Left ventricle myocardium inferior (tissue), 1 donor: ENCODE data around the gene CBX3. TPM values are rescaled to one million over a fixed set of nuclear protein-coding genes. Genes with fewer than 3 reads are reported as not detected.
"Not testable (repeated sequence)": the region's sequence is repeated elsewhere in the genome, so short reads cannot be mapped to it uniquely, and the experiment has no call there.

Source experiments
- DNase-seq: peaks from one replicate; pipeline ENCODE4 v3.0.0-alpha.2; 2020
- H3K27ac ChIP-seq: fragments of 200-600 bp; replicated peaks from 2 replicates; pipeline ENCODE4 v1.8.0; 2021
- H3K27me3 ChIP-seq: fragments of 200-600 bp; 2 replicates; pipeline ENCODE4 v1.8.0; 2021; ENCODE audit warnings: low read depth
- H3K36me3 ChIP-seq: fragments of 200-600 bp; 2 replicates; pipeline ENCODE4 v1.8.0; 2021
- H3K4me1 ChIP-seq: fragments of 200-600 bp; 2 replicates; pipeline ENCODE4 v1.8.0; 2021
- H3K4me3 ChIP-seq: fragments of 200-600 bp; 2 replicates; pipeline ENCODE4 v1.8.0; 2021; ENCODE audit warnings: mild to moderate bottlenecking, moderate library complexity
- H3K9me3 ChIP-seq: fragments of 200-600 bp; replicated peaks from 2 replicates; pipeline ENCODE4 v1.8.0; 2021
- intact Hi-C: fragments of 100-400 bp; cut with micrococcal nuclease; formaldehyde crosslinking; loops from one replicate; pipeline ENCODE4 v1.11.0; 2022
- total RNA-seq: library from RNA; stranded (reverse); fragmentation: NEBNext Ultra II Directional; extraction: Animal tissue kit (Norgen Biotek cat#: 25700); gene quantifications from one replicate; pipeline ENCODE4 v1.2.1, GENCODE V29; 2021
- TF ChIP-seq, protein P1 (sequence below): fragments of 200-600 bp; IDR thresholded peaks from 2 replicates; pipeline ENCODE4 v1.8.0; 2021; ENCODE audit warnings: antibody characterized with exemption, mild to moderate bottlenecking, borderline replicate concordance
- donor health status: DM: no; HTN: yes; CAD: no; lungs with severe emphysema.

Gene CBX3
- total RNA-seq, 1 donor from 2014 or later, result 58.5 TPM

DNA sequence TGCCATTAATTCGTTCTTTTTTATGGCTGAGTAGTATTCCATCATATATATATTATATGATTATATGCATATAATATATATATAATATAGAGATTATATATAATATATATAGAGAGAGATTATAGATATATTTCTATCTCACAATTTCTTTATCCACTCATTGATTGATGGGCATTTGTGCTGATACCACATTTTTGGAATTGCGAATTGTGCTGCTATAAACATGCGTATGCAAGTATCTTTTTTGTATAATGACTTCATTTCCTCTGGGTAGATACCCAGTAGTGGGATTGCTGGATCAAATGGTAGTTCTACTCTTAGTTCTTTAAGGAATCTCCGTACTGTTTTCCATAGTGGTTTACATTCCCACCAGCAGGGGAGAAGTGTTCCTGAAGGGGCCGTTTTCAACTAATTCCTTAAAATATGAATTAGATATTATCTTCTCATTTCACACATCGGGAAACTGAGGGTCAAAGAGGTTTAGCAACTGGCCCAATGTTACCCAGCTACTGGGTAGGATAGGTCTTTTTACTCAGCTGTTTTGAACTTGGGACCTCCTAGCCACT is 33.0 kb upstream of the CBX3 start:
- intact Hi-C loops, result no loop called here
- H3K27ac ChIP-seq, result no peak overlapping the region
- H3K36me3 ChIP-seq, result peaks cover 21% of the 10 kb centered on the region
- peaks cover 15% of the 10 kb centered on the region for H3K9me3 ChIP-seq
- no peaks in the 10 kb centered on the region for H3K27me3 ChIP-seq
- no peak overlapping the region for H3K4me3 ChIP-seq
- no peak for DNase-seq
- TF ChIP-seq, protein P1, sequence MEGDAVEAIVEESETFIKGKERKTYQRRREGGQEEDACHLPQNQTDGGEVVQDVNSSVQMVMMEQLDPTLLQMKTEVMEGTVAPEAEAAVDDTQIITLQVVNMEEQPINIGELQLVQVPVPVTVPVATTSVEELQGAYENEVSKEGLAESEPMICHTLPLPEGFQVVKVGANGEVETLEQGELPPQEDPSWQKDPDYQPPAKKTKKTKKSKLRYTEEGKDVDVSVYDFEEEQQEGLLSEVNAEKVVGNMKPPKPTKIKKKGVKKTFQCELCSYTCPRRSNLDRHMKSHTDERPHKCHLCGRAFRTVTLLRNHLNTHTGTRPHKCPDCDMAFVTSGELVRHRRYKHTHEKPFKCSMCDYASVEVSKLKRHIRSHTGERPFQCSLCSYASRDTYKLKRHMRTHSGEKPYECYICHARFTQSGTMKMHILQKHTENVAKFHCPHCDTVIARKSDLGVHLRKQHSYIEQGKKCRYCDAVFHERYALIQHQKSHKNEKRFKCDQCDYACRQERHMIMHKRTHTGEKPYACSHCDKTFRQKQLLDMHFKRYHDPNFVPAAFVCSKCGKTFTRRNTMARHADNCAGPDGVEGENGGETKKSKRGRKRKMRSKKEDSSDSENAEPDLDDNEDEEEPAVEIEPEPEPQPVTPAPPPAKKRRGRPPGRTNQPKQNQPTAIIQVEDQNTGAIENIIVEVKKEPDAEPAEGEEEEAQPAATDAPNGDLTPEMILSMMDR, result no peak
- no peaks in the 10 kb centered on the region for H3K4me1 ChIP-seq

- H3K4me1 ChIP-seq, result no peaks in the 10 kb centered on the region
- no peak overlapping the region for H3K4me3 ChIP-seq
- TF ChIP-seq, protein P1, result no peak
- no peak overlapping the region for H3K27ac ChIP-seq
- peaks cover 21% of the 10 kb centered on the region for H3K36me3 ChIP-seq
- DNase-seq, result no peak
- no peaks in the 10 kb centered on the region for H3K27me3 ChIP-seq
- H3K9me3 ChIP-seq, result peaks cover 8% of the 10 kb centered on the region
- intact Hi-C loops, result no loop called here
Measured at GRCh38 chr7:26169271-26169670, 32.3 kb upstream of the CBX3 start.

DNA sequence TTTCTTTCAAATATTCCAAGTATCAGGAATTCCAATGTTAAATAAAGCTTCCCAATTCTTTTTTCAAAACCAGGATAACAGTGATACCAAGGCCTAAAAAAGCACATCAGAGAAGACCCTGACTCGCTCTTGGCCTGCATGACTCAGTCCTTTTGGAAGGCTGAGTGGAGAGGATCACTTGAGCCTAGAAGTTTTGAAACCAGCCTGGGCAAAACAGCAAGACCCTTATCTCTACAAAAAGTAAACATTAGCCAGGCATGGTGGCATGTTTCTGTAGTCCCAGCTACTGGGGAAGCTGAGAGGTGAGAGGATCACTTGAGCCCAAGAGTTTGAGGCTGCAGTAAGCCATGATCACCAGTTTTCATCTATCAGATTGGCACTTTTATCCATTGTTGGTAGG is 30.9 kb upstream of the CBX3 start:
- H3K9me3 ChIP-seq, result no peaks in the 10 kb centered on the region
- DNase-seq, result no peak
- H3K4me3 ChIP-seq, result no peak overlapping the region
- H3K36me3 ChIP-seq, result peaks cover 21% of the 10 kb centered on the region
- H3K27me3 ChIP-seq, result no peaks in the 10 kb centered on the region
- TF ChIP-seq, protein P1, result no peak
- no peaks in the 10 kb centered on the region for H3K4me1 ChIP-seq
- no peak overlapping the region for H3K27ac ChIP-seq
- intact Hi-C loops, result no loop called here

GRCh38 chr7:26171601-26172000 is 29.9 kb upstream of the CBX3 start:
- H3K9me3 ChIP-seq, result no peaks in the 10 kb centered on the region
- H3K4me3 ChIP-seq, result no peak overlapping the region
- no peak for DNase-seq
- TF ChIP-seq, protein P1, result no peak
- H3K36me3 ChIP-seq, result peaks cover 21% of the 10 kb centered on the region
- H3K27me3 ChIP-seq, result no peaks in the 10 kb centered on the region
- H3K4me1 ChIP-seq, result no peaks in the 10 kb centered on the region
- intact Hi-C loops, result no loop called here
- H3K27ac ChIP-seq, result no peak overlapping the region

DNA sequence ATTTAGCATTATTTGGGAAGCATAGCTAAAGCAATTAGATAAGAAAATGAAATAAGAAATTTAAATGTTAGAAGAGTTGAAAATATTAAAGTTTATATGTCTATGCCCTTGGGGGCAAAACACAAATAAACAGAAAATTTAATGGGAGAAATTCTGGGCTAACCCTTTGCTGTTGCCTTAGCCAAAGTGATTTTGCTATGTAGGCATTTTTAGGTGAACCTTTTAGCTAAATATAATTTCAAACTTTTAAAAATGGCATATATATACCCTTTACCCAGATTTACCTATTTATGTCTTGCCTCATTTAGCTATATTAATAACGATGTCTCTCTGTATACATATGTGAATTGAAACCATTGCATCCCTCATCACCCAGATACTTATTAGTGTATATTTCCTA is 29.5 kb upstream of the CBX3 start:
- Histone ChIP-seq H3K4me3 (no peak overlapping the region), H3K27ac (no peak overlapping the region), H3K36me3 (peaks cover 21% of the 10 kb centered on the region), H3K27me3 (no peaks in the 10 kb centered on the region), H3K9me3 (no peaks in the 10 kb centered on the region), H3K4me1 (no peaks in the 10 kb centered on the region)
- no peak for DNase-seq
- TF ChIP-seq, protein P1, result no peak
- intact Hi-C loops, result no loop called here

GRCh38 chr7:26175903-26176302 is 25.6 kb upstream of the CBX3 start:
- H3K4me1 ChIP-seq, H3K36me3 ChIP-seq, H3K4me3 ChIP-seq, H3K27me3 ChIP-seq, H3K27ac ChIP-seq, DNase-seq, intact Hi-C loops, H3K9me3 ChIP-seq: not testable (repeated sequence)

DNA sequence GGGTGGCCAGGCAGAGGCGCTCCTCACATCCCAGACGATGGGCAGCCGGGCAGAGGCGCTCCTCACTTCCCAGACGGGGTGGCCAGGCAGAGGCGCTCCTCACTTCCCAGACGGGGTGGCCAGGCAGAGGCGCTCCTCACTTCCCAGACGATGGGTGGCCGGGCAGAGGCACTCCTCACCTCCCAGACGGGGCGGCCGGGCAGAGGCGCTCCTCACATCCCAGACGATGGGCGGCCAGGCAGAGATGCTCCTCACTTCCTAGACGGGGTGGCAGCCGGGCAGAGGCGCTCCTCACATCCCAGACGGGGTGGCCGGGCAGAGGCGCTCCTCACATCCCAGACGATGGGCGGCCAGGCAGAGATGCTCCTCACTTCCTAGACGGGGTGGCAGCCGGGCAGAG is 24.8 kb upstream of the CBX3 start:
- intact Hi-C loops, H3K27me3 ChIP-seq, H3K4me1 ChIP-seq, H3K4me3 ChIP-seq, H3K9me3 ChIP-seq, H3K36me3 ChIP-seq, DNase-seq, H3K27ac ChIP-seq: not testable (repeated sequence)

- H3K27me3 ChIP-seq, H3K36me3 ChIP-seq, H3K27ac ChIP-seq, H3K4me3 ChIP-seq, intact Hi-C loops, DNase-seq, H3K9me3 ChIP-seq: not testable (repeated sequence)
- H3K4me1 ChIP-seq, result peaks cover 15% of the 10 kb centered on the region
Measured at GRCh38 chr7:26177269-26177668, 24.3 kb upstream of the CBX3 start.
